GM13976 (cell line): ENCODE results near the gene TMCO6.

Experiments
- DNase-seq: peaks from one replicate; pipeline ENCODE4 v3.0.0; 2012; ENCODE audit warnings: low spot score
- in situ Hi-C: fragments of 300-500 bp; cut with MboI; formaldehyde crosslinking; loops from one replicate; pipeline ENCODE4 v1.12.0; 2022; ENCODE audit warnings: low sequenced_read_pairs, mixed read lengths, inconsistent platforms; ENCODE audit not compliant: unreplicated experiment
- TF ChIP-seq, protein P1 (sequence below): IDR thresholded peaks from 2 replicates; pipeline ENCODE4 v1.5.1; 2012; ENCODE audit warnings: borderline replicate concordance, mild to moderate bottlenecking; ENCODE audit not compliant: insufficient read depth; ENCODE audit errors: extremely low read depth, missing control alignments, control extremely low read depth

The TMCO6 gene

DNA sequence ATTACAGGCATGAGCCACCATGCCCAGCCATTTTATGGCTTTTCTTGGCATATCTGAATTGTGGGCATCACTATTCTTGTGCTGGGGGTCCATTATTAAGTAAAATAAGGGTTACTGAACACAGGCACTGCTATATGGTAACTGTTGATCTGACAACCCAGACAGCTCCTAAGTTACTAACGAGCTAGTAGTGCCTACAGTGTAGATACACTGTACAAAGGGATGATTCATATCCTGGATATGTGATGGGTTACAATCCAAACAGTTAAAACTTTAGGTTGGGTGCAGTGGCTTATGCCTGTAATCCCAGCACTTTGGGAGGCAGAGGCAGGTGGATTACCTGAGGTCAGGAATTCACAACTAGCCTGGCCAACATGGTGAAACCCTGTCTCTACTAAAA, 10.5 kb upstream of the TMCO6 start:
- DNase-seq, result no peak
- in situ Hi-C loops, result no loop called here
- TF ChIP-seq, protein P1, sequence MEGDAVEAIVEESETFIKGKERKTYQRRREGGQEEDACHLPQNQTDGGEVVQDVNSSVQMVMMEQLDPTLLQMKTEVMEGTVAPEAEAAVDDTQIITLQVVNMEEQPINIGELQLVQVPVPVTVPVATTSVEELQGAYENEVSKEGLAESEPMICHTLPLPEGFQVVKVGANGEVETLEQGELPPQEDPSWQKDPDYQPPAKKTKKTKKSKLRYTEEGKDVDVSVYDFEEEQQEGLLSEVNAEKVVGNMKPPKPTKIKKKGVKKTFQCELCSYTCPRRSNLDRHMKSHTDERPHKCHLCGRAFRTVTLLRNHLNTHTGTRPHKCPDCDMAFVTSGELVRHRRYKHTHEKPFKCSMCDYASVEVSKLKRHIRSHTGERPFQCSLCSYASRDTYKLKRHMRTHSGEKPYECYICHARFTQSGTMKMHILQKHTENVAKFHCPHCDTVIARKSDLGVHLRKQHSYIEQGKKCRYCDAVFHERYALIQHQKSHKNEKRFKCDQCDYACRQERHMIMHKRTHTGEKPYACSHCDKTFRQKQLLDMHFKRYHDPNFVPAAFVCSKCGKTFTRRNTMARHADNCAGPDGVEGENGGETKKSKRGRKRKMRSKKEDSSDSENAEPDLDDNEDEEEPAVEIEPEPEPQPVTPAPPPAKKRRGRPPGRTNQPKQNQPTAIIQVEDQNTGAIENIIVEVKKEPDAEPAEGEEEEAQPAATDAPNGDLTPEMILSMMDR, result no peak

- in situ Hi-C loops, result loop anchor here (5.0 kb wide), 1 partner anchor 263 kb away; no protein-coding TSS in a partner anchor
- TF ChIP-seq, protein P1, result no peak
- DNase-seq, result no peak
Measured at GRCh38 chr5:140630292-140631035, 8.8 kb upstream of the TMCO6 start.

DNA sequence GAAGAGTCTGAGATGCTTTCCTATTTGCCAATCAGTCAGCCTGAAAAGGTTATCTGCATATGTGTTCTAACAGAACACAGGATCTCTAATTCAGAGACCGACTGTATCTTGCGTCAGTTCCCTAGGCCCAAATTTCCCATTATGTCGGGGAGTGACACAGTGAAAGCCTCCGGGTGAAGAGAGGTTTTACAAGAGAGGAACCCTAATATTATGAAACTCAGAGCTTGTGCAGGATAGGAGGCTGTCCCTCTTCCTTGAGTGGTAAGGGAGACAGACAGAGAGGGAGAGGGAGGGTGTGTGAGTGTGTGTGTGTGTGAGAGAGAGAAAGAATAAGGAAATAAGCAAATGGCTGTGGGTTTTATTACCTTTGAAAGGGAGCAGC, 8.2 kb upstream of the TMCO6 start:
- TF ChIP-seq, protein P1, result no peak
- no peak for DNase-seq
- in situ Hi-C loops, result loop anchor here (5.0 kb wide), 1 partner anchor 264 kb away; no protein-coding TSS in a partner anchor

DNA sequence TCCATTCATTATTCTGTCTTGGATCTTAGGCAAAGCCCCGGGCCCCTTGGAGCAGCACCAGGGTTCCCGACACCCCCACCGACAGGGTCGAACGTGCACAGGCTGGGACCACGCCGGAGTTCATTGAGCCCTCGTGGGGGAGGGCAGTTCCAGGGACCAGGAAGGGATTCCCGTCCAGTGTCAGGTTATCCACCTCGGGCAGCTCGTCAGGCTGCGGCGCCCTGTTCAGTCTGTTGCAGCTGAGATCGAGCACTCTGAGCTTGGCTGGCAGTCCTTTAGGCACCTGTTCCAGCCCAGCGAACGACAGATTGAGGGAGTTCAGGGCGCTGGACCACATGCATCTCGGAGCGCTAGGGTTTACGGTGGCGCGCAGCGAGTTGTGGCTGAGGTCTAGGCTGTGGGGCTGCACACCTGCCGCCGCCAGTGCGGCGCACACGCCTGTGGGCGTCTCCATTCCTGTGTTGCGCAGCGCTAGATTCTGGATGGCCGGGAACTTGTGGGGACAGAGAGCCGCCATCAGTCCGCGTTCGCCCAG, 7.4 kb upstream of the TMCO6 start:
- TF ChIP-seq, protein P1, result no peak
- DNase-seq, result peak; percentile 48
- in situ Hi-C loops, result loop anchor here (5.0 kb wide), 1 partner anchor 265 kb away; no protein-coding TSS in a partner anchor

GRCh38 chr5:140632366-140633020, 6.8 kb upstream of the TMCO6 start:
- in situ Hi-C loops, result loop anchor here (5.0 kb wide), 1 partner anchor 265 kb away; no protein-coding TSS in a partner anchor
- DNase-seq, result peak; percentile 68
- TF ChIP-seq, protein P1, result no peak

DNA sequence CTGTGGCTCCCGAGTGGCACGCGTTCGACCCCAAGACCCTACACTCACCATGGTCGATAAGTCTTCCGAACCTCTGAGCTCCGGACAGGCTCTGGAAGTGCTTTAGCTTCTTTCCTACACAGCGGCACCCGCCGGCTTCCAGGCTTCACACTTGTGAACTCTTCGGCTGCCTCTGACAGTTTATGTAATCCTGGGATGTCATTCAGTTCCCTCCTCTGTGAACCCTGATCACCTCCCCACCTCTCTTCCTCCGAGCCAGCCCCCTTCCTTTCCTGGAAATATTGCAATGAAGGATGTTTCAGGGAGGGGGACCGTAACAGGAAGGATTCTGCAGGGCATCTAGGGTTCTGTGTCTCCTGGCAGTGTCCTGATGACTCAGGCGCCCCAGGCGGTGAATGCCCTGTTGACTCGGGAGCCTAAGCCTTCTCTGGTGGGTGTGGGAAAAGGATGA, 6.2 kb upstream of the TMCO6 start, which contains the start of gene CD14:
TSS of gene CD14 (minus strand) at position 155 of the 451 bp plus-strand sequence. CDS start at position 51, 104 bp downstream.
- in situ Hi-C loops, result loop anchor here (5.0 kb wide), 1 partner anchor 266 kb away; no protein-coding TSS in a partner anchor
- TF ChIP-seq, protein P1, result no peak
- DNase-seq, result no peak
